Calu3 (cell line): ENCODE data around the gene UNKL. TPM values are rescaled to one million over a fixed set of nuclear protein-coding genes. Genes with fewer than 3 reads are reported as not detected.

Experiments
- BruUV-seq: library from RNA; stranded (reverse); fragments of 400-500 nt; replicated peaks from 2 replicates; lab custom pipeline; 2021; lab: Mats Ljungman, UMichigan
- CTCF ChIA-PET: fragments of 300-600 bp; sonication (Branson Sonifier 250); formaldehyde crosslinking; loops from one replicate; lab custom pipeline; 2022; ENCODE audit warnings: antibody characterized with exemption; lab: Charles Lee
- DNase-seq: peaks from one replicate; pipeline ENCODE4 v3.0.0; 2022
- H3K27ac Mint-ChIP-seq: one replicate; pipeline ENCODE4 v1.8.0; 2022; ENCODE audit warnings: mixed read lengths; ENCODE audit not compliant: unreplicated experiment
- H3K27me3 Mint-ChIP-seq: one replicate; pipeline ENCODE4 v1.8.0; 2022; ENCODE audit warnings: mixed read lengths; ENCODE audit not compliant: unreplicated experiment
- H3K36me3 Mint-ChIP-seq: one replicate; pipeline ENCODE4 v1.8.0; 2022; ENCODE audit warnings: mild to moderate bottlenecking, moderate library complexity, mixed read lengths; ENCODE audit not compliant: insufficient read depth, unreplicated experiment
- H3K4me1 Mint-ChIP-seq: one replicate; pipeline ENCODE4 v1.8.0; 2022; ENCODE audit warnings: mild to moderate bottlenecking, low read depth, mixed read lengths; ENCODE audit not compliant: unreplicated experiment
- H3K4me3 Mint-ChIP-seq: one replicate; pipeline ENCODE4 v1.8.0; 2022; ENCODE audit warnings: mild to moderate bottlenecking, low read depth, moderate library complexity, mixed read lengths; ENCODE audit not compliant: unreplicated experiment
- H3K9me3 Mint-ChIP-seq: one replicate; pipeline ENCODE4 v1.8.0; 2022; ENCODE audit warnings: low read depth, mixed read lengths; ENCODE audit not compliant: unreplicated experiment
- CTCF ChIP-seq: fragments of 200-600 bp; IDR thresholded peaks from one replicate; pipeline ENCODE4 v1.8.0; 2022; ENCODE audit warnings: antibody characterized with exemption; ENCODE audit not compliant: unreplicated experiment
- intact Hi-C: fragments of 100-400 bp; cut with micrococcal nuclease; formaldehyde crosslinking; loops from one replicate; pipeline ENCODE4 v1.10.0; 2022; ENCODE audit not compliant: unreplicated experiment
- total RNA-seq: library from RNA; stranded (reverse); gene quantifications from 2 replicates; pipeline ENCODE4 v1.2.3, GENCODE V29; 2022

Gene UNKL
- total RNA-seq, 1 experiment from 2014 or later: 35.5 TPM

- H3K36me3 Mint-ChIP-seq: peaks cover 15% of the 10 kb centered on the region
- H3K27me3 Mint-ChIP-seq: no peaks in the 10 kb centered on the region
- H3K4me1 Mint-ChIP-seq: no peaks in the 10 kb centered on the region
- DNase-seq: no peak
- intact Hi-C loops: no loop called here
- CTCF ChIA-PET: interaction anchor here (0.6 kb wide), 1 partner anchor 37 kb away, joined by 3 read pairs; no protein-coding TSS in a partner anchor
- no peaks in the 10 kb centered on the region for H3K9me3 Mint-ChIP-seq
- H3K4me3 Mint-ChIP-seq: no peak overlapping the region
- no peak overlapping the region for H3K27ac Mint-ChIP-seq
- no peak for TF ChIP-seq CTCF
- BruUV-seq: no TSS peak
Measured at GRCh38 chr16:1389762-1390161, 24.7 kb downstream of the UNKL start.

GRCh38 chr16:1387331-1387730, 27.2 kb downstream of the UNKL start:
- H3K4me1 Mint-ChIP-seq: no peaks in the 10 kb centered on the region

GRCh38 chr16:1385232-1385631, 29.3 kb downstream of the UNKL start:
- H3K36me3 Mint-ChIP-seq: peaks cover 9% of the 10 kb centered on the region
- DNase-seq: no peak
- H3K4me1 Mint-ChIP-seq: no peaks in the 10 kb centered on the region
- no peak for TF ChIP-seq CTCF
- no peaks in the 10 kb centered on the region for H3K9me3 Mint-ChIP-seq
- no TSS peak for BruUV-seq
- H3K27ac Mint-ChIP-seq: no peak overlapping the region
- no peaks in the 10 kb centered on the region for H3K27me3 Mint-ChIP-seq
- no peak overlapping the region for H3K4me3 Mint-ChIP-seq
- CTCF ChIA-PET: no interaction called here
- intact Hi-C loops: no loop called here

More at GRCh38 chr16:1387331-1387730, 27.2 kb downstream of the UNKL start:
- no peak for TF ChIP-seq CTCF
- Mint-ChIP-seq H3K27ac (no peak overlapping the region), H3K4me3 (no peak overlapping the region), H3K27me3 (no peaks in the 10 kb centered on the region), H3K36me3 (peaks cover 7% of the 10 kb centered on the region), H3K9me3 (no peaks in the 10 kb centered on the region)
- CTCF ChIA-PET: interaction anchor here (0.6 kb wide), 1 partner anchor 474 kb away, joined by 7 read pairs; no protein-coding TSS in a partner anchor
- BruUV-seq: no TSS peak
- DNase-seq: no peak
- intact Hi-C loops: no loop called here

- Mint-ChIP-seq H3K27me3 (no peaks in the 10 kb centered on the region), H3K4me3 (no peak overlapping the region), H3K4me1 (peaks cover 6% of the 10 kb centered on the region), H3K27ac (no peak overlapping the region), H3K9me3 (no peaks in the 10 kb centered on the region), H3K36me3 (peaks cover 23% of the 10 kb centered on the region)
- intact Hi-C loops: no loop called here
- no peak for TF ChIP-seq CTCF
- CTCF ChIA-PET: no interaction called here
- BruUV-seq: no TSS peak
- no peak for DNase-seq
Measured at GRCh38 chr16:1383556-1383955, 30.9 kb downstream of the UNKL start.
